ENCODE data around the gene DPH5.

DNA sequence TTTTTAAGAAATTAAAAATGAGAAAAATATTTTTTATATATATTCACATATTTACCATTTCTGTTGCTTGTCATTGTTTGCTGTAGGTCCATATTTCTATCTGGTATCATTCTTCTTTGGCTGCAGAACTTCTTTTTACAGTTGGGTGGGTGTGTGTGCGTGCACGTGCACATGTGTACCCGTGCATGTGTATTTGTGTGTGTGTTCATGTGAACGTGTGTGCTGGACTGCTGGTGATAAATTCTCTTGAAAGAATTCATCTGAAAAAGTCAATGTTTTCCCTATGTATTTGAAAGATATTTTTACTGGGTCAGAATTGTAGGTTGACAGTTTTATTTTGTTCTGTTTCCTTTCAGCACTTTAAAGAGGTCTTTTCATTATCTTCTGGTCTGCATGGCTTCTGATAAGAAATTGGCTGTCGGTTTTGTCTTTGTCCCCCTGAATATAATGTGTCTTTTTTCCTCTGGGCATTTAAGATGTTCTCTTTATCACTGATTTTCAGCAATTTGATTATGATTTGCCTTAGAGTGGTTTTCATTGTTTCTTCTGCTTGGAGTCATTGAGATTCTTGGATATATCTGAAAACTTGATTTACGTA lies 34.5 kb upstream of the DPH5 start:
- TF ChIP-seq CTCF (IDR thresholded peaks at IDR 0.05; ENCODE audit: low read depth, low read length) (no peak), POLR2A (IDR thresholded peaks at IDR 0.05; ENCODE audit: extremely low read depth, insufficient read length) (no peak), MAX (IDR thresholded peaks at IDR 0.05; ENCODE audit: low read depth, low read length) (no peak), MYC (IDR thresholded peaks at IDR 0.05; ENCODE audit: low read depth, low read length) (no peak)

Measured in NB4 (cell line).